ENCODE results near the gene TBXAS1.

DNA sequence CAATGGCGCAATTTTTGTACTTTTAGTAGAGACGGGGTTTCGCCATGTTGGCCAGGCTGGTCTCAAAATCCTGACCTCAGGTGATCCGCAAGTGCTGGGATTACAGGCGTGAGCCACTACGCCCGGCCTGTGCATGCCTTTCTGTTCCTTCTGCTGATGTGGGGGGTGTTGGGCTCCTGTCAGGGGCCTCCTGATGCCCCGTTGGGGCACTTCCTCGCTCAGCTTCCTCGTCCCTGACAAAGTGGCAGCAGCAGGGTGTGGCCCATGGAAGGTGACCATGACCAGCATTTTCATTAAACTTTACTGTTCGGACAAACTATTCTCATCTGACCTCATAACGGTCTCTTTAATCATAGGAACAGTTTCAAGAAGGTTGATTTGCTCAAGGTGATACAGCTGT is 69.4 kb downstream of the TBXAS1 start:
- TF ChIP-seq POLR2A (IDR thresholded peaks at IDR 0.05) (no peak), CTCF (IDR thresholded peaks at IDR 0.05) (no peak)

Data from heart left ventricle (tissue), 13 donors.